C4-2B (cell line): ENCODE results near the gene PIN4.

ENCODE experiments used
- ZFX ChIP-seq: fragments of 450-650 bp; IDR thresholded peaks from 2 replicates; pipeline ENCODE4 v1.6.1; 2017
- TF ChIP-seq, protein P1 (sequence below): fragments of 450-650 bp; conservative IDR thresholded peaks from 2 replicates; pipeline ENCODE4 v1.5.1; 2017; ENCODE audit warnings: mild to moderate bottlenecking

DNA sequence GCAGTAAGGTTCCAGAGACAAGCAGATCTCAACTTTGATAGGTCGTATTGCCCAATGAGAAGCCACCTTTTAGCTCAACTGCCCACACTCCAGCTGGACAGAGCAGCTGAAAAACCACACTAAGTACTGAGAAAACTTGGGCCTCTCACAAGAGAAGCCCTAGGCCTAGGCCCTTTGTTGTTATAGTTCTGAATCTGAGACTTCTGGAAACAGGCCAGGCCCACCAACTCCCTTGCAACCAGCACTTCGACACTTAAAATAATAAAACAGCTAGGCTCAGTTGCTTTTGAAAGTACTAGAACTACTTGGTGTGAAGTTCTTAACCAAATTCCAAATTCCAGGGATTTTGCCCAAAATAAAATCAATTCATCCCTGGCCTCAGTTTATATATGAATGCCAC, 36.4 kb upstream of the PIN4 start:
- TF ChIP-seq, protein P1, sequence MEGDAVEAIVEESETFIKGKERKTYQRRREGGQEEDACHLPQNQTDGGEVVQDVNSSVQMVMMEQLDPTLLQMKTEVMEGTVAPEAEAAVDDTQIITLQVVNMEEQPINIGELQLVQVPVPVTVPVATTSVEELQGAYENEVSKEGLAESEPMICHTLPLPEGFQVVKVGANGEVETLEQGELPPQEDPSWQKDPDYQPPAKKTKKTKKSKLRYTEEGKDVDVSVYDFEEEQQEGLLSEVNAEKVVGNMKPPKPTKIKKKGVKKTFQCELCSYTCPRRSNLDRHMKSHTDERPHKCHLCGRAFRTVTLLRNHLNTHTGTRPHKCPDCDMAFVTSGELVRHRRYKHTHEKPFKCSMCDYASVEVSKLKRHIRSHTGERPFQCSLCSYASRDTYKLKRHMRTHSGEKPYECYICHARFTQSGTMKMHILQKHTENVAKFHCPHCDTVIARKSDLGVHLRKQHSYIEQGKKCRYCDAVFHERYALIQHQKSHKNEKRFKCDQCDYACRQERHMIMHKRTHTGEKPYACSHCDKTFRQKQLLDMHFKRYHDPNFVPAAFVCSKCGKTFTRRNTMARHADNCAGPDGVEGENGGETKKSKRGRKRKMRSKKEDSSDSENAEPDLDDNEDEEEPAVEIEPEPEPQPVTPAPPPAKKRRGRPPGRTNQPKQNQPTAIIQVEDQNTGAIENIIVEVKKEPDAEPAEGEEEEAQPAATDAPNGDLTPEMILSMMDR, result no peak
- TF ChIP-seq ZFX, result no peak
